T follicular helper cell (primary cell): ENCODE results near the gene CD22.
"Not testable (repeated sequence)": the region's sequence is repeated elsewhere in the genome, so short reads cannot be mapped to it uniquely, and the experiment has no call there.

Source experiments
- DNase-seq: peaks from one replicate; pipeline ENCODE4 v3.0.0-alpha.2; 2020; ENCODE audit warnings: low read depth

Gene CD22

DNA sequence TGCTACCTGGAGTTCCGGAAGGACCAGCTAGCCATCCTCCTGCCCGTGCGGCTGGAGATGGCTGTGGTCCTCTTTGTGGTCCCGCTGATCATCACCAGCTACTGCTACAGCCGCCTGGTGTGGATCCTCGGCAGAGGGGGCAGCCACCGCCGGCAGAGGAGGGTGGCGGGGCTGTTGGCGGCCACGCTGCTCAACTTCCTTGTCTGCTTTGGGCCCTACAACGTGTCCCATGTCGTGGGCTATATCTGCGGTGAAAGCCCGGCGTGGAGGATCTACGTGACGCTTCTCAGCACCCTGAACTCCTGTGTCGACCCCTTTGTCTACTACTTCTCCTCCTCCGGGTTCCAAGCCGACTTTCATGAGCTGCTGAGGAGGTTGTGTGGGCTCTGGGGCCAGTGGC is 30.4 kb downstream of the CD22 start:
- DNase-seq, result not testable (repeated sequence)

DNA sequence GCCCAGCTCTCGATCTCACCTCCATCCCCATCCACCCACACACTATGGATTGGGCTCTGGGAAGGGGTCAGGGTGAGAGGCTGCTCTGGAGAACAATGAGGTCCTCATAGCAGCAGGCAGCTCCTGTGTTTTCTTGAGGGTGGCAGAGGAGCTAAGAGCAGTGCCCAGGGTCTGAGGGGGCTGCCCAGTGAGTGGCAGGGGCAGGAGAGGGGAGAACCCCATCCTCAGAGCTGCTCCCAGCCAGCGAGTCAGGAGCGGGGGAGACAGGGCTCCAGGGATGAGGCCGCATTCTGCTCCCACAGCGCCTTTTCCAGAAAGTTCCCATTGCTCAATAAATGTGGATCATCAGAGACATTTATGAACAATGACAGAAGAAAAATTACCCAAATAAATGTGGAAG is 31.1 kb downstream of the CD22 start:
- DNase-seq, result not testable (repeated sequence)

DNA sequence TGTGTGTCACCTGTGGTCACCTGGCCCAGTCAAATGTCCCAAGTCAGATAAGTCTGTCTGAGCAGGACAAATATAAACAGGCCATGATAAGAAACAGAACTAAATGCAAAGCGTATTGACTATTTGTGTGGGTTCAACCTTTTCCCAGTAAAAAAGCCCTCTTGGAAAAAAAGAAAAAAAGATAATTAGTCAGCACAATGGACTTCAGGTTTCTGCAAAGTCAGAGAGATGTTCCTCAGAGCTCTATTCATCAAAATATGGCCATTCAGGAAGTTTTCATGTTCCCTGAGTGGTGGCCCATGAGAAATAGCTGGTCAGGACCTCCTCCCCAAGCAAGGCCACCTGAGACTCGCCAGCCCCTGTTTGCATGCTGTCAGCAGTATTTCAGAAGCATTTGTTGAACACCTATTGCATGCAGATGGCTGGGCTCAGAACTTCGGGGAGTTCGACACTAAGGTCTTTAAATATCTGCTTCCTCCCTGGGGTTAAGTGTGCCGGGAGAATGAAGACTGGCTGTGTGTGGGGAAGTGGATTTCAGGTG is 32.0 kb downstream of the CD22 start:
- no peak for DNase-seq

DNA sequence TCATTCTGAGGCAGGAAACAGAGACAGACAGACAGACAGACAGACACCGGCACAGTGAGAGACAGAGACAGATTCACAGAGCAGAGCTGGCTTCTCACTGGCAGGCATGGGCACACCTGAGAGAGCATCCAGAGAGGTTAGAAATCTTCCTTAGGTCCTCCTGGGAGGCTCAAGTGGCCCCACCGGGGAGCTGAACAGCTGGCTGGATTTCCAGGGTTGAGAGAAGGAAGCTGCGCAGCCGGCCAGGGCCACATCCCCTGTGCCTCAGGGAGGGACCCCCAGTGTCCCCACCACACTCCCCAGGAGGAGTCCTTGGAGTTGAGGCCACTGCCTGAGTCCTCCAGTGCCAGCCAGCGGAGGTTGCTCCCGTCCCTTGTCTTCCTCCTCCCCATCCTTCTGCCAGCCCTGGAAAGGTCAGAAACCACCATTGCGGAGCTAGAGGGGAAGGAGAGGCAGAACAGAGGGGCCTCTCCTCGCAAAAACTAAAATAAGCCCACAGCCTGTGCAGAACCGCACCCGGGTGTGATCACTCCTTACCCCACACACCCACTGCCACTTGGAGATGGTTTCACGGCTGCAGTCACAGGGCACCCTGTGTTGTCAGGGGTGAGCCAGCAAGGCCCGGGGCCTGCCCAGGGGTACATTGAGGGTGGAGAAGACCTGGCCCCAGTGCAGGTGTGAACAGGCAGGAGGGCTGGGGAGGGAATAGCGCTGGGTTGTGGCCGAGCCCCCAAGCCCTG is 33.4 kb downstream of the CD22 start:
- DNase-seq, result no peak

DNA sequence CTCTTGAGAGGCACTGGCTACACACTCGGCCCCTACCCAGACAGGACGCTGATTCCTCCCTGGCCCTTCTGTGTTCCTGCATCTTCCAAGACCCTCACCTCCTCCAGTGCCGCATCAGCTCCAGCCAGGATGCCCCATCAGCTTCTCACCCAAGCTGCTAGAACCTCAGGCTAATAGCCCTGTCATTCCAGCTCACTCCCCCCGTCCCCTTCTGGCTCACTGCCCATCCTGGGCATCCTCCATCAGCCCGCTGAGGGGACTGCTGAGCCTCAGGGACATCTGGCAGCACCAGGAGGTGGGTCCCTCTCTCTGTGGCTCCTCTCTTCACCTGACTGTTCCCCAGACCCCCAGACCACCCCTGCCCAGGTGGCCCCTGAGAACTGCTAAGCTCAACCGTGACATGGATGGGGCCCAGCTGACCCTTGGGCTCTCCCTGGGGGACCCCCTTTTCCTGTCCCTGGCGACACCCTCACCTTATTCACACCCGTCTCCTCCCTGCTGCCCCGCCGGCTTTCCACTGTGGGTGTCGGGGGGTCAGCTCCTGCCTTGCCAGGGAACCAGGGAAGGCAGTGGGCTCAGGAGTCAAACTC is 34.1 kb downstream of the CD22 start:
- no peak for DNase-seq

DNA sequence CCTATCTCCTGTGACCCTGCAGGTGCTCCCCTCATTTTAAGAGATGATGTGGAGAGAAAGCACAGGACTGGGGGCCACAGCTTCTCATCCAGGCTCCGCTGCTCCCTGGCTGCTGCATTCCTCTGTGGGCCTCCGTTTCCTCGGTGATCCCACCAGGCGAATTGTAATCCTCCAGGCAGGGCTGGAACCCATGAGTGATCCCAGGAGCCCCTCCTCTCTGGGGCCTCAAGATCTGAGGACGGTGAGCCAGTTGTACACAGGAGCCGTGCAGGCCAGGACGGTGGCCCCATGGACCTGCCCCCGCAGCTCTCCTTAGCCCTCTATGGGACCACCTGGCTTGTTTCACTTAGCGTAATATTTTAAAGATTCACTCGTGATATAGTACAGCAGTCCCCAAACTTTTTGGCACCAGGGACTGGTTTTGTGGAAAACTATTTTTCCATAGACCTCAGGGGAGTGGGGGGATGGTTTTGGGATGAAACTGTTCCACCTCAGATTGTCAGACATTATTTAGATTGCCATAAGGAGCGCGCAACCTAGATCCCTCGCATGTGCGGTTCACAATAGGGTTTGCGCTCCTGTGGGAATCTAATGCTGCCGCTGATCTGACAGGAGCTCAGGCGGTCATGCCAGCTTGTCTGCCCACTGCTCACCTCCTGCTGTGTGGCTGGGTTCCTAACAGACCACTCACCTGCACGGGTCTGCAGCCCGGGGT is 34.9 kb downstream of the CD22 start:
- no peak for DNase-seq

DNA sequence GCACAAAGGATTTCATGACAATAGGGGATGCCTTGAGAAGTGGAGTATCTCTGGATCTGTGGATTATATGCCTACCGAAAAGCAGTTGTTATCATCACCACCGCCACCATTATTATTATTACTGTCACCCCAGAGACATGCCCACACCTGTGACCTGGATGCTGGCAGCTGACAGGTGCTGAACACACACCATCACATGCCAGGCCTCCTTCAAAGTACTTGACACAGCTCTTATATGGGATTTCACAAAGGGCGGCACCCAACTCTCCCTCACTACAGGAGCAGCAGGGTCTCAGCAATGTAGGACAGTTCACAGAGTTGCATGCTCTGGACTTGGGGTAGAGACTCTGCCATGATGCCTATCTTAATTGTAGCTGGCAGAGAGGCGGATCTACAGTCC is 36.3 kb downstream of the CD22 start:
- no peak for DNase-seq

DNA sequence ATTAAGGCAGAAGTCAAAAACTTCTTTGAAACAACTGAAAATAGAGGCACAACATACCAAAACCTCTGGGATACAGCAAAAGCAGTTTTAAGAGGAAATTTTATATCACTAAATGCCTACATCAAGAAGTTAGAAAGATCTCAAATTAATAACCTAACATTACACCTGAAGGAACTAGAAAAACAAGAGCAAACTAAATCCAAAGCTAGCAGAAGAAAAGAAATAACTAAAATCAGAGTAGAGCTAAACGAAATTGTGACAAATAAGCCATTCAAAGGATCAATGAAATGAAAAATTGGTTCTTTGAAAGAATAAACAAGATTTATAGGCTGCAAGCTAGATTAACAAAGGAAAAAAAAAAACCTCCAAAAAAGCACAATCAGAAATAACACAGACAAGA is 39.4 kb downstream of the CD22 start:
- DNase-seq, result no peak

DNA sequence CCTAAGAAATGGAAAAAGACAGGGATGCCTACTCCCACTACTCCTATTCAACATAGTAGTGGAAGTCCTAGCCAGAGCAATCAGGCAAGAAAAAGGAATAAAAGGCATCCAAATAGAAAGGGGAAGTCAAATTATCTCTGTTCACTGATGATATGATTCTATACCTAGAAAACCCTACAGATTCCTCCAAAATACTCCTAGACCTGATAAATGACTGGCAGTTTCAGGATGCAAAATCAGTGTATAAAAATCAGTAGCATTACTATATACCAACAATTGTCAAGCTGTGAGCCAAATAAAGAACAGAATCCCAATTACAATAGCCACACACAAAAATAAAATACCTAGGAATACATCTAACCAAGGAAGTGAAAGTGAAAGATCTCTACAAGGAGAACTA is 40.5 kb downstream of the CD22 start:
- DNase-seq, result no peak

DNA sequence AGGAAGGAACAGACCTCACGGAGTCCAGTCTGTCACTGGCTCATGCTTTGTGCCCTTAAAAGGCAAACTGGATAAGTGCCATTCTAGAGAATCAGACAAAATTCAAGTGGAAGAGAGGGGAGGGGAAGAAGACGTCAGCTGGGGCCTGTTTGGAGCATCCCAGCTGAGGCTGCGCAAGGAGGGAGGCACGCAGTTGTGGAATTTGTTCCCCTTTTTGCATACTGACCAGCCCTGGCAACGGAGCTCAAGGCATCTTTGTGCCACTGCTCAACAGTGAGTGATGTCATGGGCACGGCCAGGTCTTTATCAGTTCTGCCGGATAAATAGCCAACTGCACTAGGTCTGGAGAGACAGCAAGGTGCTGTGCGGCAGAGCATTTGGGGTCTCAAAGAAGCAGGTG is 41.7 kb downstream of the CD22 start, which contains the start of gene GPR42:
Gene GPR42, plus strand, starts transcription at position 347 of the 400 bp plus-strand sequence. CDS start 292 bp downstream, outside the sequence.
- no peak for DNase-seq

DNA sequence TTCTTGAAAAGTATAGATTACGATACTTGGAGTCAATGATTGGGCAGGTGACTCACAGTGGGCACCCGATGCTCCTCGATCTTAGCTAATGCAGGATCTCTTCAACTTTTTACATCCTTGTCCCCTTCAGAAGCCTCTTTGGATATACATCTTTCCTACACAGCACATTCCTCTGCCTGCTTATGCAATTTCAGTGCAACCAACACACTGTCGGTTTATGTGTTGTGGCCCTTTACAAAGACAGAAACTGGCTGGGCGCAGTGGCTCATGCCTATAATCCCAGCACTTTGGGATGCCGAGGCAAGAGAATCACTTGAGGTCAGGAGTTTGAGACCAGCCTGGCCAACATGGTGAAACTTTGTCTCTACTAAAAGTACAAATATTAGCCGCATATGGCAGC is 44.5 kb downstream of the CD22 start:
- DNase-seq, result no peak

DNA sequence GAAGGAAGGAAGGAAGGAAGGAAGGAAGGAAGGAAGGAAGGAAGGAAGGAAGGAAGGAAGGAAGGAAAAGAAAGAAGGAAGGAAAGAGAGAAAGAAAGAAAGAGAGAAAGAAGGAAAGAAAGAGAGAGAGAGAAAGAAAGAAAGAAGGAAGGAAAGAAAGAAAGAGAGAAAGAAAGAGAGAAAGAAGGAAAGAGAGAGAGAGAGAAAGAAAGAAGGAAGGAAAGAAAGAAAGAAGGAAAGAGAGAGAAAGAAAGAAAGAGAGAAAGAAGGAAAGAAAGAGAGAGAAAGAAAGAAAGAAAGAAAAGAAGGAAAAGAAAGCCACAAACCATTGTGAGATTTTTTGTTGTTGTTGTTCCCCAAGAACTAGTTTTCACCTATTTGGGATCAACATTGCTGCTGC is 45.0 kb downstream of the CD22 start:
- DNase-seq, result not testable (repeated sequence)

DNA sequence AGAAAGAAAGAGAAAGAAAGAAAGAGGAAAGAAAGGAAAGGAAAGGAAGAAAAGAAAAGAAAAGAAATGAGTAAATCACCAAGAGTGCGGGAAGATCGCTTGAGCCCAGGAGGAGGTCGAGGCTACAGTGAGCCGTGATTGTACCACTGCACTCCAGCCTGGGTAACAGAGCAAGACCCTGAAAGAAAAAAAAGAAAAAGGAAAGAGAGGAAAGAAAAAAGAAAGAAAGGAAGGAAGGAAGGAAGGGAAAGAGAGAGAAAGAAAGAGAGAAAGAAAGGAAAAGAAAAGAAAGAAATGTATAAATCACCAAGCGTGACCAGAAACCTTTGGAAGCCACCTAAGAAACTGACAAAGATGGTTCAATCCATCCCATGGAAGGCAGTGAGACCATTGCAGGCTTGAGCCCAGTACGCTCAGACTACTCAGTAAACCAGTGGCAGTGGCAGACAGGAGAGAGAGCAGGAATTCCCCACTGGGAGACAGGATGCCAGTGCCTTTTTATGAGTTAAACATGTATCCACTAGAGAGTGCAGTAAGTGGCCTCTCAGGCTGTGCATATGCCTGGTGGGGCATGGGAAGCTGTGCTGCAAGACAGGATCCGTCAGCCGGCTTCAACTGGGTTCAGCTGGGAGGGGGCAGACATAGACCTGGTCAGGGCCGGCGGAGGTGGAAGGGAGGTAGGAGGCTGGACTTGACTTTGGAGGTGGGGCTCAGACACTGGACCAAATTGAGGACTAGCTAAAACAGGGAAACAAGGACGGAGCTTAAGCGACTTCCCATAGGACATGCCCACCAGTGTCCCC is 46.7 kb downstream of the CD22 start:
- DNase-seq, result no peak

DNA sequence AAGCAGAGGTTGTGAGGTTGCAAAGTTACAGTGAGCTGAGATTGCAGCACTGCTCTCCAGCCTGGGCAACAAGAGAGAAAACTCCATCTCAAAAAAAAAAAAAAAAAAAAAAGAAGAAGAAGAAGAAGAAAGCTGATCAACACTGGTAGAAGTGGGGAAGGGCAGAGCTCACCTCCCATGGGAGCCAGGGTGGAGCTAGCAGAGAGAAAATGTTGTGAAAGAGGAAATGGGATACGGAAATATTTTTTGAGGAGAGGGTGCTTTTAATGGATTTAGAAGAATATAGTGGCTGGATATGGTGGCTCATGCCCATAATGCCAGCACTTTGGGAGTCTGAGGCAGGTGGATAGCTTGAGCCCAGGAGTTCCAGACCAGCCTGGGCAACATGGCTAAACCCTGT is 48.7 kb downstream of the CD22 start:
- DNase-seq, result no peak

DNA sequence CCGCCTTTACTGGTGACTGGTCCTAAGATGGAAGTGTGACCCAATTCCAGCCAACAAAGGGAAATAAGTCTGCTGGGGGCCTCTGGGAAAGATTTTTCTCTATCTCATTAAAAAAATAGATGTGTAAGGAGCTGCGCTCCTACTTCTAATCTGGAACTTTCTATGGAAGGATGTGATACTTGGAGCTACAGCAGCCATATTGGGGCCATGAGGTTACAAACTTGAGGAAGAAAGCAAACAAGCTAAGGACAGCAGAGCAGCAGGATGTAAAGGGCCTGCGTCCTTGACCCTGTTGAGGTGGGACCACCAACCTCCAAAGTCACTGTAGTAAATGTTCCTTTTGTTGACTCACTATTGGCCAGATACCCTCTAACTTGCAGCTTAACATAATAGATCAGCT is 49.4 kb downstream of the CD22 start:
- DNase-seq, result no peak

DNA sequence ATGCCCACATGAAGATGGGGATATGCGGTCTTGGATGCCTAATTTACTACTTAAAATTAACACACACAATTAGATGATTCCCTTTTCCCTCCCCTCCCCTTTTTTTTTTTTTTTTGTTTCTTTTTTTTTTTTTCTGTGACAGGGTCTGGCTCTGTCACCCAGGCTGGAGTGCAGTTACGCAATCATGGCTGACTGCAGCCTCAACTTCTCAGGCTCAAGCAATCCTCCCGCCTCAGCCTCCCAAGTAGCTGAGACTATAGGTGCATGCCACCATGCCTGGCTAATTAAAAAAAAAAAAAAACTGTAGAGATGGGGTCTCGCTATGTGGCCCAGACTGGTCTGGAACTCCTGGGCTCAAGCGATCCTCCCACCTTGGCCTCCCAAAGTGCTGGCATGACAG is 50.6 kb downstream of the CD22 start:
- not testable (repeated sequence) for DNase-seq

DNA sequence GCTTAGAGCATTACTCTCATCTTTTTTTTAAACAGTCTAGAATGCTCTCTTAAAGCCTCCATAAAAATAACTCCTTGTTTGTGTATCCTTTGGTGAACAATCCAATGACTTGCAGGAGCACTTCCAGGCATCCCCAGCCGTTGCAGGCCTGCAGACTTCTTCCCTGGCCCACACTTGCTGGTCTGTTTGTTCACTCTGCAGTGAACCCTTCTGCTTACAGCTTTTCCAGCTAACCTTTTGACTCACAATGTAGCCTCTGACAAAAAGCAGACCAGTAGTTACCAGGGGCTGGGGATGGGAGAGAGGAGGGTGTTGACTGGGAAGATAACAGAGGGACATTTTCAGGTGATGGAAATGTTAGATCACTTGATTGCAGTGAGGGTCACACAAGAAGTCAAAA is 51.0 kb downstream of the CD22 start:
- DNase-seq, result no peak

DNA sequence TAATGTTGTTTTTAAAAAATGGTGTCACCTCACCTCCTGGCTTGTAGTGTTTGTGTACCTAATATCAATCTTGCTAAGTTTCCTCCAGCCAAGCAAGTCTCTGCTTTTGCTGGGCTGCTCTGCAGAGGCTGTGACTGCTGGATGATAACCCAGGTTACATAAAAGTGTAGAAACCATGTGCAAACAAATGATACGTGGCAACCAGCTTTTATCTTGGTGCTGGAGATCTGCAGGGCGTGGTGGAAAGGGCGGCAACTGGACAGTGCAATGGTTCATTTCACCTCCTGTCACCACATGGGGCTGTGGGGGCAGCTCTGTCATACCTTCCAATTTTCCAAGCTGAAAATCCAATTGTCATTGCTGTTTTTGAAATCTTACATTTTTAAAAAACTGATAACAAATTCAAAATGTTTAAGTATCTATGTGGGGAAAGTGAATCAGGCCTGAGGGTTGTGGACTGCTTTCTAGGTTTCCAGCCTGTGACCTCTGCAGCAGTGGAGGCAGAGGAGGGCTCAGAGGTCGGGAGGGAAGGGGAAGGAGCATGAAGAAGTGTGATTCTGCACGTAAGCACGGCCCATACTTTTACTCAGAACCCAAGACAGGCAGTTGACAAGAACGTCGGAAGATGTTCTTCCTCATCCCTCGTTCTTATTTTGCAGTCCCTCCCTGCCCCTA is 51.6 kb downstream of the CD22 start:
- DNase-seq, result no peak

DNA sequence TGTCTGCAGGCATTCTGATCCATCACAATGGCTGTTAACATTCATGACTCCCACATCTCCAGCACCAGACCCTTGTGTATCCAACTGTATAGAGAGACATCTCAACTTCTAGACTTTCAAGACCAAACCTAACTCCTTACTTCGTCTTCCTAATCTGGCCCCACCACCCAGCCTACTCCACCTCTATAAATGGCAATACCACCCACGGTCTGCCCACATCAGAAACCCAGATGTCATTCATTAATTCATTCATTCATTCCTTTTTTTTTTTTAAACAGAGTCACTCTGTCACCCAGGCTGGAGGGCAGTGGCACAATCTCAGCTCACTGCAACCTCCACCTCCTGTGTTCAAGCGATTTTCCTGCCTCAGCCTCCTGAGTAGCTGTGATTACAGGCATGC is 52.3 kb downstream of the CD22 start:
- no peak for DNase-seq

DNA sequence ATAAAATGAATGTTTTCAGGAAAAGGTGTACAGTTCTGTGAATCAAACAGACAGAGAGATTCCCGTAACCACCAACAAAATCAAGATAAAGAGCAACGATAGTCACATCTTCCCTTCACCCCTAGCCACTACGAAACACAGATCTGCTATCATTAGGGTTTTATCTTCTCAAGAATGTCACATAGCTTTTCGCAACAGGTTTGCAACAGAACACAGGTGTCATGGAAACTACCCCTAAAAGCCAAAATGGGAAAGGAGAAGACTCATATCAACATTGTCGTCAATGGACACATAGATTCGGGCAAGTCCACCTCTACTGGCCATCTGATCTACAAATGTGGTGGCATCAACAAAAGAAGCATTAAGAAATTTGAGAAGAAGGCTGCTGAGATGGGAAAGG is 52.9 kb downstream of the CD22 start:
- no peak for DNase-seq

DNA sequence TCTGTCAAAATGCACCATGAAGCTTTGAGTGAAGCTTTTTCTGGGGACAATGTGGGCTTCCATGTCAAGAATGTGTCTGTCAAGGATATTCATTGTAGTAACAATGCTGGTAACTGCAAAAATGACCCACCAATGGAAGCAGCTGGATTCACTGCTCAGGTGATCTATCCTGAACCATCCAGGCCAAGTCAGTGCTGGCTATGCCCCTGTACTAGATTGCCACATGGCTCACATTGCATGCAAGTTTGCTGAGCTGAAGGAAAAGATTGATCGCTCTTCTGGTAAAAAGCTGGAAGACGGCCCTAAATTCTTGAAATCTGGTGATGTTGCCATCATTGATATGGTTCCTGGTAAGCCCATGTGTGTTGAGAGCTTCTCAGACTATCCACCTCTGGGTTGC is 54.5 kb downstream of the CD22 start:
- DNase-seq, result no peak
